Measurements from ENCODE around the gene RNF149.

DNA sequence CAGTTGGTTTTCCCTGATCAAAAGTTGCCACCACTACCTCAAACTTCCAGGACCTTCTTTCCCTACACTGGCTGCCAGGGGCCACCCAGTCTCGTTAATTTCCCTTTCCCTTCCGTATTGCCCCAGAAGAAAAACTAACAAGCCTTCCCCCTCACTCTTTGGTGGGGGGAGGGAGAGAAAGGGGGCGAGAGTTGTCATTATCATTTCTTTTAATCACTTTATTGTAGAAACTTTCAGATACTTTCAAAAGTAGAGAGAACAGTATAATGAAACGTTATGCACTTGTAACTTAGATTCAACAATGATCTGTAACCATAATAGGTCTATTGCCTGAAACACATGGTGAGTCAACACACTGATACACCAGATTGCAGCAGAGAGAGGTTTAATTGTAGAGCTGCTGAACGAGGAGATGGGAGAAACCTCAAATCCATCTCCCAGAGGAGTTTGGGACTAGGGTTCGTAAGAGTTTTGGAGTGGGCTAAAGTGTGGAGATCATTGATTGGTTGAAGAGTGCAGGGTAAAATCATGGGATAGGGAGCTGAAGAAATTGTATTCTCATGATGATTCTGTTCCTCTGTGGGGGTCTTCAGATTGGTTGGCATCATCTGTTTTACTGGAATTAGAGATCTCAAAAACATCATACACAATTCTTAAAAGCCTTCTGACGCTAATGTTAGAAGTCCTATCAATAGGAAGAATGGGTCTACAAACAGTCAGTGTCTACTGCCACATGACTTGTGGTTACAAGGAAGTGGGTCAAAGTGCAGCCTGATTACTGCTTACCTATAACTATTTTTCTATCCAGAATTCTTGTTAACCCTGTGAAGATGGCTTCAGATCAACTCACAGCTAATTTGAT is 2.6 kb upstream of the RNF149 start:
- TF ChIP-seq PPARA (CRISPR knock-in tag; IDR thresholded peaks at IDR 0.05; ENCODE audit: borderline replicate concordance), result no peak
- TF ChIP-seq ZFP30 (CRISPR knock-in tag; IDR thresholded peaks at IDR 0.05), result no peak
- no peak for TF ChIP-seq ARNTL (CRISPR knock-in tag; IDR thresholded peaks at IDR 0.05; ENCODE audit: borderline replicate concordance, low read depth)
- TF ChIP-seq, protein P1, sequence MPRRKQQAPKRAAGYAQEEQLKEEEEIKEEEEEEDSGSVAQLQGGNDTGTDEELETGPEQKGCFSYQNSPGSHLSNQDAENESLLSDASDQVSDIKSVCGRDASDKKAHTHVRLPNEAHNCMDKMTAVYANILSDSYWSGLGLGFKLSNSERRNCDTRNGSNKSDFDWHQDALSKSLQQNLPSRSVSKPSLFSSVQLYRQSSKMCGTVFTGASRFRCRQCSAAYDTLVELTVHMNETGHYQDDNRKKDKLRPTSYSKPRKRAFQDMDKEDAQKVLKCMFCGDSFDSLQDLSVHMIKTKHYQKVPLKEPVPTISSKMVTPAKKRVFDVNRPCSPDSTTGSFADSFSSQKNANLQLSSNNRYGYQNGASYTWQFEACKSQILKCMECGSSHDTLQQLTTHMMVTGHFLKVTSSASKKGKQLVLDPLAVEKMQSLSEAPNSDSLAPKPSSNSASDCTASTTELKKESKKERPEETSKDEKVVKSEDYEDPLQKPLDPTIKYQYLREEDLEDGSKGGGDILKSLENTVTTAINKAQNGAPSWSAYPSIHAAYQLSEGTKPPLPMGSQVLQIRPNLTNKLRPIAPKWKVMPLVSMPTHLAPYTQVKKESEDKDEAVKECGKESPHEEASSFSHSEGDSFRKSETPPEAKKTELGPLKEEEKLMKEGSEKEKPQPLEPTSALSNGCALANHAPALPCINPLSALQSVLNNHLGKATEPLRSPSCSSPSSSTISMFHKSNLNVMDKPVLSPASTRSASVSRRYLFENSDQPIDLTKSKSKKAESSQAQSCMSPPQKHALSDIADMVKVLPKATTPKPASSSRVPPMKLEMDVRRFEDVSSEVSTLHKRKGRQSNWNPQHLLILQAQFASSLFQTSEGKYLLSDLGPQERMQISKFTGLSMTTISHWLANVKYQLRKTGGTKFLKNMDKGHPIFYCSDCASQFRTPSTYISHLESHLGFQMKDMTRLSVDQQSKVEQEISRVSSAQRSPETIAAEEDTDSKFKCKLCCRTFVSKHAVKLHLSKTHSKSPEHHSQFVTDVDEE (CRISPR knock-in tag; IDR thresholded peaks at IDR 0.05), result no peak
